Neuronal stem cell (in vitro differentiated cells): ENCODE results near the gene LRRC8E.

Experiments
- DNase-seq: peaks from one replicate; pipeline ENCODE4 v3.0.0-alpha.2; 2013; ENCODE audit warnings: low spot score
- H2AFZ ChIP-seq: one replicate; pipeline ENCODE4 v1.6.1; 2013; ENCODE audit warnings: mild to moderate bottlenecking, low read length, inconsistent platforms
- H2AK5ac ChIP-seq: 2 replicates; pipeline ENCODE4 v1.6.1; 2013; ENCODE audit warnings: low read depth, mild to moderate bottlenecking, inconsistent platforms, low read length, moderate library complexity, mixed read lengths
- H2BK120ac ChIP-seq: 2 replicates; pipeline ENCODE4 v1.6.1; 2013; ENCODE audit warnings: low read depth, mild to moderate bottlenecking, inconsistent platforms, low read length, moderate library complexity, mixed read lengths
- H2BK12ac ChIP-seq: one replicate; pipeline ENCODE4 v1.6.1; 2013; ENCODE audit warnings: low read length, inconsistent platforms
- H2BK15ac ChIP-seq: 2 replicates; pipeline ENCODE4 v1.6.1; 2013; ENCODE audit warnings: mild to moderate bottlenecking, low read length, inconsistent platforms, mixed read lengths
- H2BK5ac ChIP-seq: one replicate; pipeline ENCODE4 v1.6.1; 2013; ENCODE audit warnings: inconsistent platforms, mild to moderate bottlenecking, low read length, moderate library complexity
- H3K14ac ChIP-seq: one replicate; pipeline ENCODE4 v1.6.1; 2013; ENCODE audit warnings: low read length, inconsistent platforms
- H3K18ac ChIP-seq: 2 replicates; pipeline ENCODE4 v1.6.1; 2013; ENCODE audit warnings: low read length, inconsistent platforms
- H3K23ac ChIP-seq: 2 replicates; pipeline ENCODE4 v1.6.1; 2013; ENCODE audit warnings: low read depth, mild to moderate bottlenecking, mixed read lengths, low read length, inconsistent platforms; ENCODE audit not compliant: poor library complexity
- H3K27ac ChIP-seq: replicated peaks from 3 replicates; pipeline ENCODE4 v1.5.1; 2013; ENCODE audit warnings: low read length, inconsistent platforms
- H3K27me3 ChIP-seq, 3 experiments: 2 replicates each; pipeline ENCODE4 v1.6.1; 2013; ENCODE audit warnings: low read length in 3 of 3, mild to moderate bottlenecking in 2 of 3, inconsistent platforms in 1 of 3, low read depth in 1 of 3, mixed read lengths in 1 of 3, moderate library complexity in 1 of 3; ENCODE audit not compliant: control insufficient read depth in 3 of 3, insufficient read depth in 3 of 3
- H3K36me3 ChIP-seq, 2 donors: replicated peaks in 1 of 2; 2 replicates each; pipeline ENCODE4 v1.6.1; 2013; ENCODE audit warnings: low read length in 2 of 2; ENCODE audit not compliant: control insufficient read depth in 2 of 2, insufficient read depth in 2 of 2
- H3K4ac ChIP-seq: 2 replicates; pipeline ENCODE4 v1.6.1; 2013; ENCODE audit warnings: inconsistent platforms, mild to moderate bottlenecking, low read length, moderate library complexity
- H3K4me1 ChIP-seq, 2 donors: 1 replicate in 1 of 2; 2 replicates in 1 of 2; pipeline ENCODE4 v1.6.1; 2013; ENCODE audit warnings: low read length in 2 of 2, low read depth in 1 of 2; ENCODE audit not compliant: control insufficient read depth in 2 of 2, insufficient read depth in 1 of 2
- H3K4me2 ChIP-seq: one replicate; pipeline ENCODE4 v1.6.1; 2013; ENCODE audit warnings: mild to moderate bottlenecking, low read length, inconsistent platforms; ENCODE audit not compliant: insufficient read depth, poor library complexity, severe bottlenecking
- H3K4me3 ChIP-seq, 2 donors: 2 replicates each; pipeline ENCODE4 v1.5.1; 2013; ENCODE audit warnings: low read length in 2 of 2, mild to moderate bottlenecking in 2 of 2, inconsistent platforms in 1 of 2, moderate library complexity in 1 of 2
- H3K79me1 ChIP-seq: one replicate; pipeline ENCODE4 v1.6.1; 2013; ENCODE audit warnings: low read depth, mild to moderate bottlenecking, inconsistent platforms, low read length, moderate library complexity
- H3K9ac ChIP-seq: one replicate; pipeline ENCODE4 v1.6.1; 2013; ENCODE audit warnings: mild to moderate bottlenecking, low read depth, low read length, inconsistent platforms; ENCODE audit not compliant: poor library complexity
- H3K9me3 ChIP-seq, 2 donors: replicated peaks in 1 of 2; 2 replicates each; pipeline versions ENCODE3 to v1.6.1; 2013; ENCODE audit warnings: low read length in 2 of 2, mild to moderate bottlenecking in 2 of 2, inconsistent platforms in 1 of 2, low read depth in 1 of 2, mixed read lengths in 1 of 2, moderate library complexity in 1 of 2; ENCODE audit not compliant: control insufficient read depth in 2 of 2, insufficient read depth in 1 of 2
- H4K8ac ChIP-seq: one replicate; pipeline ENCODE4 v1.6.1; 2013; ENCODE audit warnings: low read depth, mild to moderate bottlenecking, inconsistent platforms, low read length, moderate library complexity
- H4K91ac ChIP-seq: one replicate; pipeline ENCODE4 v1.6.1; 2013; ENCODE audit warnings: low read length, low read depth, mild to moderate bottlenecking, inconsistent platforms; ENCODE audit not compliant: poor library complexity
- WGBS, 2 donors: extraction: QIAGEN DNeasy Blood & Tissue Kit; methylation state at CpG; one replicate each; pipeline ENCODE4 v1.1.7; 2013; ENCODE audit warnings: missing lambda C conversion rate in 2 of 2, mixed read lengths in 1 of 2; ENCODE audit not compliant: insufficient read length in 2 of 2, insufficient replicate concordance in 1 of 2; ENCODE audit errors: extremely low coverage in 2 of 2; 5-methylcytosine and 5-hydroxymethylcytosine counted together

LRRC8E gene

DNA sequence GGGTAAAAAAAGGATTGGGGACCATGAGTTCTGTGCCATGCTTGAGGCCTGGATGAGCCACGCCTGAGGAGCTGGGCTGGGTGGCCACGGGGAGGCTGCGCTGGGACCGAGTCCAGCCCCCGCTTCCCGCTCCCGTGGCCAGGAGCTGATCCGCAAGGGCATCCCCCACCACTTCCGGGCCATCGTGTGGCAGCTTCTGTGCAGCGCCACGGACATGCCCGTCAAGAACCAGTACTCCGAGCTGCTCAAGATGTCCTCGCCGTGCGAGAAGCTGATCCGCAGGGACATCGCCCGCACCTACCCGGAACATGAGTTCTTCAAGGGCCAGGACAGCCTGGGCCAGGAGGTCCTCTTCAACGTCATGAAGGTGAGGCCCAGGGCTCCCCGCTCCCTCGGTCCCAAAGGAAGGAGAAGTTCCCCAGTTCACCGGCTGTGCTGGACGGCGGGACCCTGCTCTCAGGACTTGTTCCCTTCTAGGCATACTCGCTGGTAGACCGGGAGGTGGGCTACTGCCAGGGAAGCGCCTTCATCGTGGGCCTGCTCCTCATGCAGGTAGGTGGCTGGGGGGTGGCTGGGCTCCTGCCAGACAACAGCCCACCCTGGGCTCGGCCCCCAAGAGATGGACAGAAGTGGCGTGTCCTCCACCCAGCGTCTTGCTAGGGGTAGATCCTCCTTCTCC, 39.4 kb upstream of the LRRC8E start:
- Histone ChIP-seq H3K4me3 (no peak overlapping the region), H3K9ac (peak overlapping the region; percentile 77), H3K4me2 (no peak overlapping the region), H3K4me1 (peaks cover 3 to 15% of the 10 kb centered on the region in 2 donors), H3K27ac (no peak overlapping the region), H3K14ac (no peak overlapping the region), H3K79me1 (no peaks in the 10 kb centered on the region), H2BK12ac (no peak overlapping the region), H2BK5ac (no peak overlapping the region), H3K23ac (peak overlapping the region; percentile 85), H2BK120ac (no peak overlapping the region), H3K27me3 (peaks cover 0 to 5% (median 0%) of the 10 kb centered on the region in 3 experiments), H2AFZ (no peak overlapping the region), H2AK5ac (no peak overlapping the region), H4K91ac (no peak overlapping the region), H4K8ac (no peak overlapping the region), H3K4ac (no peak overlapping the region), H3K9me3 (no peaks in the 10 kb centered on the region), H3K18ac (no peak overlapping the region), H3K36me3 (no peaks in the 10 kb centered on the region), H2BK15ac (no peak overlapping the region)
- DNase-seq: no peak
- no CpG with 5 or more reads among the region's 34 CpGs for WGBS, 2 donors

DNA sequence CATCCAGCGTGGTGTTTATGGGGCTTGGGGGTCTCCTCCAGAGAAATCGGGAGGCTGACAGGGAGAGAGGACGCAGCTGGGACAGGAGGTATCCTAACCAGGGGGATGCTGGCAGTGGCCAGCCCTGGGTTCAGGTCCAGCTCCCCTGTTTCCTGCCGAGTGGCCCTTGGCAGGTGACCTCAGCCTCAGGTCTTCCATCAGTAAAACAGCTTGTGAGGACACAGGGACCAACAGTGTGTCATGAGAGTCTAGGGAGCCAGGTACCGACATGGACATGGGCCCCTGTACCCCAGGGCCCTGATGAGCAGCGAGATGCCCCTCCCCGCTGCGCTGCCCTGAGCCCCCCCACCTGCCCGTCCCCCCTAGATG, 38.7 kb upstream of the LRRC8E start:
- H3K4ac ChIP-seq: no peak overlapping the region
- H3K27me3 ChIP-seq: peaks cover 0 to 9% (median 0%) of the 10 kb centered on the region in 3 experiments
- no peak overlapping the region for H2BK12ac ChIP-seq
- H2AK5ac ChIP-seq: no peak overlapping the region
- no peak overlapping the region for H4K8ac ChIP-seq
- H3K27ac ChIP-seq: no peak overlapping the region
- peak overlapping the region; percentile 38 for H3K14ac ChIP-seq
- H3K23ac ChIP-seq: peak overlapping the region; percentile 85
- peaks cover 3 to 15% of the 10 kb centered on the region in 2 donors for H3K4me1 ChIP-seq
- no peak overlapping the region for H2BK15ac ChIP-seq
- no peak for DNase-seq
- H3K4me3 ChIP-seq: no peak overlapping the region
- no peak overlapping the region for H2BK120ac ChIP-seq
- H3K36me3 ChIP-seq: no peaks in the 10 kb centered on the region
- peak overlapping the region; percentile 21 for H3K9ac ChIP-seq
- H2AFZ ChIP-seq: no peak overlapping the region
- no peaks in the 10 kb centered on the region for H3K9me3 ChIP-seq
- no peak overlapping the region for H4K91ac ChIP-seq
- whole genome bisulfite sequencing, 2 donors: no CpG with 5 or more reads among the region's 9 CpGs
- no peaks in the 10 kb centered on the region for H3K79me1 ChIP-seq
- no peak overlapping the region for H3K18ac ChIP-seq
- no peak overlapping the region for H2BK5ac ChIP-seq
- H3K4me2 ChIP-seq: no peak overlapping the region

- H2AK5ac ChIP-seq: peak overlapping the region; percentile 74
- peaks cover 3 to 15% of the 10 kb centered on the region in 2 donors for H3K4me1 ChIP-seq
- no peaks in the 10 kb centered on the region for H3K36me3 ChIP-seq
- no peaks in the 10 kb centered on the region for H3K9me3 ChIP-seq
- no peak overlapping the region for H3K4me3 ChIP-seq
- H3K27me3 ChIP-seq: peaks cover 0 to 10% (median 0%) of the 10 kb centered on the region in 3 experiments
- no peak overlapping the region for H4K91ac ChIP-seq
- H2AFZ ChIP-seq: no peak overlapping the region
- DNase-seq: no peak
- H2BK120ac ChIP-seq: no peak overlapping the region
- no peak overlapping the region for H2BK12ac ChIP-seq
- no peak overlapping the region for H3K4me2 ChIP-seq
- H3K79me1 ChIP-seq: no peaks in the 10 kb centered on the region
- H3K9ac ChIP-seq: peak overlapping the region; percentile 21
- H2BK5ac ChIP-seq: no peak overlapping the region
- H2BK15ac ChIP-seq: no peak overlapping the region
- no peak overlapping the region for H3K27ac ChIP-seq
- WGBS, 2 donors: no CpG with 5 or more reads among the region's 25 CpGs
- peak overlapping the region; percentile 65 for H3K23ac ChIP-seq
- no peak overlapping the region for H3K4ac ChIP-seq
- no peak overlapping the region for H4K8ac ChIP-seq
- no peak overlapping the region for H3K14ac ChIP-seq
- no peak overlapping the region for H3K18ac ChIP-seq
Measured at GRCh38 chr19:7850000-7850813, 38.1 kb upstream of the LRRC8E start.

DNA sequence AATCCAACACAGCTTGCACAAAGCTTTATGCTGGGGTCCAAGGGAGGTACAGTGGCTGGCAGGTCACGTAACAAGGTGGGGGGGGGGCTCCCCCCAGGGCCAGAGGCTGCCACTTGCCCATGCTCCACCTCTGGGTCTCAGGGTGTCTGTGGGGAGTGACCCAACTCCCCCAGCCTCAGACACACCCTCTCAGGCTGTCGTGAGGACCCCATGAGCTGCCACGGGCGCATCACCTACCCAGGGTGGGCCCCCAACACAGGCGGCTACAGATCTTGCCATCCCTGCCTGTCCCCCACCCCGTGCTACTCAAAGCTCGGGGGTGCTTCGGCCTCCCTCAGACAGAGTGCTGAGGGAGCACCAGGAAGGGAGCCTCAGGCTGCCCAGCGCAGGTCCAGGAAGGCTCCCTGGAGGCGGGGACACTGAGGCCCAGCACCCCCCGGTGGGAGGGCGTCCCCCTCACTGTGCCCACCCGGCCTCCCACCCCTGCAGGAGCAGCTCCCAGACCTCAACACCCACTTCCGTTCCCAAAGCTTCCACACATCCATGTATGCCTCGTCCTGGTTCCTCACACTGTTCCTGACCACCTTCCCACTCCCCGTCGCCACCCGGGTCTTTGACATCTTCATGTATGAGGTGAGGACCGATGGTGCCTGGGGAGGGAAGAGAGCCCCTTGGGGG, 37.2 kb upstream of the LRRC8E start:
- no peak overlapping the region for H2BK12ac ChIP-seq
- H3K14ac ChIP-seq: no peak overlapping the region
- no peaks in the 10 kb centered on the region for H3K79me1 ChIP-seq
- H3K4me3 ChIP-seq: no peak overlapping the region
- H2BK15ac ChIP-seq: peak overlapping the region; percentile 67
- WGBS, 2 donors: no CpG with 5 or more reads among the region's 19 CpGs
- peaks cover 0 to 10% (median 0%) of the 10 kb centered on the region in 3 experiments for H3K27me3 ChIP-seq
- no peak overlapping the region for H3K9ac ChIP-seq
- H3K4me1 ChIP-seq: peaks cover 3 to 15% of the 10 kb centered on the region in 2 donors
- peak overlapping the region; percentile 74 for H2AK5ac ChIP-seq
- H3K18ac ChIP-seq: no peak overlapping the region
- H3K27ac ChIP-seq: no peak overlapping the region
- no peak overlapping the region for H4K91ac ChIP-seq
- H3K23ac ChIP-seq: peak overlapping the region; percentile 31
- no peak overlapping the region for H4K8ac ChIP-seq
- H3K9me3 ChIP-seq: no peaks in the 10 kb centered on the region
- no peak overlapping the region for H2BK120ac ChIP-seq
- no peak for DNase-seq
- no peak overlapping the region for H3K4ac ChIP-seq
- H2AFZ ChIP-seq: no peak overlapping the region
- H3K36me3 ChIP-seq: no peaks in the 10 kb centered on the region
- no peak overlapping the region for H3K4me2 ChIP-seq
- peak overlapping the region; percentile 13 for H2BK5ac ChIP-seq
